Calu3 (cell line): ENCODE data around the gene SCN9A. TPM values are rescaled to one million over a fixed set of nuclear protein-coding genes. Genes with fewer than 3 reads are reported as not detected.

Source experiments
- BruUV-seq: library from RNA; stranded (reverse); fragments of 400-500 nt; replicated peaks from 2 replicates; lab custom pipeline; 2021; lab: Mats Ljungman, UMichigan
- CTCF ChIA-PET: fragments of 300-600 bp; sonication (Branson Sonifier 250); formaldehyde crosslinking; loops from one replicate; lab custom pipeline; 2022; ENCODE audit warnings: antibody characterized with exemption; lab: Charles Lee
- DNase-seq: peaks from one replicate; pipeline ENCODE4 v3.0.0; 2022
- H3K27ac Mint-ChIP-seq: one replicate; pipeline ENCODE4 v1.8.0; 2022; ENCODE audit warnings: mixed read lengths; ENCODE audit not compliant: unreplicated experiment
- H3K27me3 Mint-ChIP-seq: one replicate; pipeline ENCODE4 v1.8.0; 2022; ENCODE audit warnings: mixed read lengths; ENCODE audit not compliant: unreplicated experiment
- H3K36me3 Mint-ChIP-seq: one replicate; pipeline ENCODE4 v1.8.0; 2022; ENCODE audit warnings: mild to moderate bottlenecking, moderate library complexity, mixed read lengths; ENCODE audit not compliant: insufficient read depth, unreplicated experiment
- H3K4me1 Mint-ChIP-seq: one replicate; pipeline ENCODE4 v1.8.0; 2022; ENCODE audit warnings: mild to moderate bottlenecking, low read depth, mixed read lengths; ENCODE audit not compliant: unreplicated experiment
- H3K4me3 Mint-ChIP-seq: one replicate; pipeline ENCODE4 v1.8.0; 2022; ENCODE audit warnings: mild to moderate bottlenecking, low read depth, moderate library complexity, mixed read lengths; ENCODE audit not compliant: unreplicated experiment
- H3K9me3 Mint-ChIP-seq: one replicate; pipeline ENCODE4 v1.8.0; 2022; ENCODE audit warnings: low read depth, mixed read lengths; ENCODE audit not compliant: unreplicated experiment
- CTCF ChIP-seq: fragments of 200-600 bp; IDR thresholded peaks from one replicate; pipeline ENCODE4 v1.8.0; 2022; ENCODE audit warnings: antibody characterized with exemption; ENCODE audit not compliant: unreplicated experiment
- intact Hi-C: fragments of 100-400 bp; cut with micrococcal nuclease; formaldehyde crosslinking; loops from one replicate; pipeline ENCODE4 v1.10.0; 2022; ENCODE audit not compliant: unreplicated experiment
- total RNA-seq: library from RNA; stranded (reverse); gene quantifications from 2 replicates; pipeline ENCODE4 v1.2.3, GENCODE V29; 2022

Gene SCN9A
- total RNA-seq, 1 experiment from 2014 or later = 8.5 TPM

DNA sequence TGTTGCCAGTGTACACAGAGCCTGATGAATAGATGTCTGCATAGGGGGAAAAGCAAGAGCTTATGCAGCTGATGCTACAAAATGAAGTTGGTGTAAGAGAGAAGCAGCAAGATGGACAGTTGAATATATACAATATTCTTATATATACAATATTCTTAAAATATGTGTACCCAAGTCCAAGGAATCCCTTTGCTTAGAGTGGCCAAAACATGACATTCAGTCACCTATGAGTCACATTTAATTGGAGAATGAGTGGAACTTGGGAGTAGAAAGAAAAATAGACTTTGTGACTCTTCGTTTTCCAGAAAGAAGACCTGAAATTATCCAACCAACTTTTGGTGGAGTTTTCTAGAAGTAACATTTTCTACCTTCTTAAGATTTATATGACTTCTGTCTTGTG lies 81.8 kb downstream of the SCN9A start:
- H3K27me3 Mint-ChIP-seq = no peaks in the 10 kb centered on the region
- no peak overlapping the region for H3K4me3 Mint-ChIP-seq
- no peak overlapping the region for H3K27ac Mint-ChIP-seq
- TF ChIP-seq CTCF = no peak
- peaks cover 3% of the 10 kb centered on the region for H3K9me3 Mint-ChIP-seq
- H3K4me1 Mint-ChIP-seq = no peaks in the 10 kb centered on the region
- no peak for DNase-seq
- intact Hi-C loops = no loop called here
- no TSS peak for BruUV-seq
- CTCF ChIA-PET = no interaction called here
- H3K36me3 Mint-ChIP-seq = no peaks in the 10 kb centered on the region

- Mint-ChIP-seq H3K4me3 (no peak overlapping the region), H3K9me3 (no peaks in the 10 kb centered on the region), H3K27ac (no peak overlapping the region), H3K27me3 (no peaks in the 10 kb centered on the region), H3K36me3 (no peaks in the 10 kb centered on the region), H3K4me1 (no peaks in the 10 kb centered on the region)
- no peak for TF ChIP-seq CTCF
- no TSS peak for BruUV-seq
- no peak for DNase-seq
- CTCF ChIA-PET = no interaction called here
- intact Hi-C loops = no loop called here
These were observed 90.5 kb downstream of the SCN9A start for GRCh38 chr2:166285215-166285614.

GRCh38 chr2:166284359-166284758 lies 91.4 kb downstream of the SCN9A start:
- Mint-ChIP-seq H3K4me1 (no peaks in the 10 kb centered on the region), H3K27me3 (no peaks in the 10 kb centered on the region), H3K4me3 (no peak overlapping the region), H3K9me3 (no peaks in the 10 kb centered on the region), H3K36me3 (no peaks in the 10 kb centered on the region), H3K27ac (no peak overlapping the region)
- intact Hi-C loops = no loop called here
- no TSS peak for BruUV-seq
- CTCF ChIA-PET = no interaction called here
- TF ChIP-seq CTCF = no peak
- no peak for DNase-seq

- Mint-ChIP-seq H3K27ac (no peak overlapping the region), H3K4me1 (no peaks in the 10 kb centered on the region), H3K9me3 (no peaks in the 10 kb centered on the region), H3K36me3 (no peaks in the 10 kb centered on the region), H3K4me3 (no peak overlapping the region), H3K27me3 (no peaks in the 10 kb centered on the region)
- intact Hi-C loops = no loop called here
- DNase-seq = no peak
- CTCF ChIA-PET = no interaction called here
- no TSS peak for BruUV-seq
- no peak for TF ChIP-seq CTCF
These were observed 93.6 kb downstream of the SCN9A start for GRCh38 chr2:166282154-166282553.
